Measurements from ENCODE around the gene TRIM46. TPM values are rescaled to one million over a fixed set of nuclear protein-coding genes. Genes with fewer than 3 reads are reported as not detected.

Gene TRIM46
- total RNA-seq, 1 experiment from 2014 or later, result 4.1 TPM

Other genes with a start within 250 kb of the TRIM46 start
- 32.3 and 41.5 TPM in 2 replicates for gene PMVK, start 237.1 kb upstream of the TRIM46 start, total RNA-seq (2014; rRNA removed)
- gene PBXIP1, start 217.8 kb upstream of the TRIM46 start, total RNA-seq (2014; rRNA removed), result 35.4 and 43.1 TPM in 2 replicates
- gene PYGO2, start 212.1 kb upstream of the TRIM46 start, total RNA-seq (2014; rRNA removed), result 41.7 and 43.3 TPM in 2 replicates
- gene SHC1, start 203.1 kb upstream of the TRIM46 start, total RNA-seq (2014; rRNA removed), result 106 and 107 TPM in 2 replicates
- gene CKS1B, start 199.2 kb upstream of the TRIM46 start, total RNA-seq (2014; rRNA removed), result 330 and 390 TPM in 2 replicates
- gene FLAD1, start 190.5 kb upstream of the TRIM46 start, total RNA-seq (2014; rRNA removed), result 58.5 and 84.0 TPM in 2 replicates
- not detected in 2 replicates for gene LENEP, start 180.3 kb upstream of the TRIM46 start, total RNA-seq (2014; rRNA removed)
- gene ZBTB7B, start 171.0 kb upstream of the TRIM46 start, total RNA-seq (2014; rRNA removed), result 39.7 and 59.1 TPM in 2 replicates
- gene DCST2, start 140.1 kb upstream of the TRIM46 start, total RNA-seq (2014; rRNA removed), result 0.18 and 3.0 TPM in 2 replicates
- gene DCST1, start 140.0 kb upstream of the TRIM46 start, total RNA-seq (2014; rRNA removed), result not detected in 2 replicates
- gene ADAM15, start 122.5 kb upstream of the TRIM46 start, total RNA-seq (2014; rRNA removed), result 334 and 384 TPM in 2 replicates
- gene EFNA4, start 110.1 kb upstream of the TRIM46 start, total RNA-seq (2014; rRNA removed), result 36.7 and 37.4 TPM in 2 replicates
- 16.2 and 23.5 TPM in 2 replicates for gene EFNA3, start 95.0 kb upstream of the TRIM46 start, total RNA-seq (2014; rRNA removed)
- 29.4 and 49.9 TPM in 2 replicates for gene EFNA1, start 46.0 kb upstream of the TRIM46 start, total RNA-seq (2014; rRNA removed)
- 59.2 and 75.2 TPM in 2 replicates for gene SLC50A1, start 38.0 kb upstream of the TRIM46 start, total RNA-seq (2014; rRNA removed)
- gene DPM3, start 33.3 kb upstream of the TRIM46 start, total RNA-seq (2014; rRNA removed), result 53.6 and 74.3 TPM in 2 replicates
- 241 and 257 TPM in 2 replicates for gene KRTCAP2, start 545 bp upstream of the TRIM46 start, total RNA-seq (2014; rRNA removed)
- gene THBS3, start 34.0 kb downstream of the TRIM46 start, total RNA-seq (2014; rRNA removed), result 12.0 and 13.0 TPM in 2 replicates
- gene MTX1, start 34.8 kb downstream of the TRIM46 start, total RNA-seq (2014; rRNA removed), result 141 and 152 TPM in 2 replicates
- gene ENTREP3, start 81.6 kb downstream of the TRIM46 start, total RNA-seq (2014; rRNA removed), result 30.9 and 54.7 TPM in 2 replicates
- gene SCAMP3, start 88.5 kb downstream of the TRIM46 start, total RNA-seq (2014; rRNA removed), result 218 and 219 TPM in 2 replicates
- gene CLK2, start 99.7 kb downstream of the TRIM46 start, total RNA-seq (2014; rRNA removed), result 44.5 and 49.9 TPM in 2 replicates
- 1.8 and 1.9 TPM in 2 replicates for gene HCN3, start 103.6 kb downstream of the TRIM46 start, total RNA-seq (2014; rRNA removed)
- gene PKLR, start 127.6 kb downstream of the TRIM46 start, total RNA-seq (2014; rRNA removed), result not detected in 2 replicates
- gene FDPS, start 135.0 kb downstream of the TRIM46 start, total RNA-seq (2014; rRNA removed), result 301 and 313 TPM in 2 replicates
- 80.3 and 85.1 TPM in 2 replicates for gene RUSC1, start 147.0 kb downstream of the TRIM46 start, total RNA-seq (2014; rRNA removed)

Data from PC-3 (cell line).